ENCODE results near the gene CHCHD3. TPM values are rescaled to one million over a fixed set of nuclear protein-coding genes. Genes with fewer than 3 reads are reported as not detected.

Gene CHCHD3
- total and polyA plus RNA-seq, 7 donors, result 61.7 to 93.4 (median 63.7) TPM

- no peaks in the 10 kb centered on the region for H3K27me3 ChIP-seq
- intact Hi-C loops (cut with DNase I), result no loop called here
- H3K4me3 ChIP-seq, result no peak overlapping the region
- no peaks in the 10 kb centered on the region for H3K9me3 ChIP-seq
- DNase-seq, result no peak
- 77% methylated on average over 4 of the region's 4 CpGs for WGBS, 2 donors
- no peaks in the 10 kb centered on the region for H3K36me3 ChIP-seq
- H3K4me1 ChIP-seq, result peaks cover 0 to 13% (median 11%) of the 10 kb centered on the region in 4 donors
- H3K27ac ChIP-seq, result no peak overlapping the region
- TF ChIP-seq EP300 (IDR thresholded peaks at IDR 0.05), result no peak
- no peak for TF ChIP-seq CTCF (IDR thresholded peaks at IDR 0.05)
Observed at GRCh38 chr7:133016604-133017003, 65.3 kb downstream of the CHCHD3 start.

- TF ChIP-seq EP300 (IDR thresholded peaks at IDR 0.05), result no peak
- TF ChIP-seq POLR2A (IDR thresholded peaks at IDR 0.05), result no peak
- TF ChIP-seq POLR2AphosphoS5 (IDR thresholded peaks at IDR 0.05), result no peak
- TF ChIP-seq CTCF (IDR thresholded peaks at IDR 0.05), result no peak
- intact Hi-C loops (cut with DNase I), result no loop called here
- no peaks in the 10 kb centered on the region for H3K9me3 ChIP-seq
- no peak overlapping the region for H3K27ac ChIP-seq
- H3K4me1 ChIP-seq, result peaks cover 0 to 13% (median 11%) of the 10 kb centered on the region in 4 donors
- DNase-seq, result no peak
- H3K4me3 ChIP-seq, result no peak overlapping the region
- no peaks in the 10 kb centered on the region for H3K27me3 ChIP-seq
- no peaks in the 10 kb centered on the region for H3K36me3 ChIP-seq
Observed at GRCh38 chr7:133015888-133016287, 66.0 kb downstream of the CHCHD3 start.

- TF ChIP-seq POLR2AphosphoS5 (IDR thresholded peaks at IDR 0.05), result no peak
- no peak for TF ChIP-seq POLR2A (IDR thresholded peaks at IDR 0.05)
- no peak for TF ChIP-seq EP300 (IDR thresholded peaks at IDR 0.05)
- TF ChIP-seq CTCF (IDR thresholded peaks at IDR 0.05), result no peak
- intact Hi-C loops (cut with DNase I), result no loop called here
- Histone ChIP-seq H3K27ac (no peak overlapping the region), H3K27me3 (no peaks in the 10 kb centered on the region), H3K4me1 (peaks cover 0 to 7% (median 6%) of the 10 kb centered on the region in 4 donors), H3K9me3 (no peaks in the 10 kb centered on the region), H3K36me3 (no peaks in the 10 kb centered on the region), H3K4me3 (no peak overlapping the region)
- 97 to 98% methylated on average over 5 of the region's 5 CpGs for WGBS, 2 donors
- no peak for DNase-seq
Observed at GRCh38 chr7:133011746-133012145, 70.1 kb downstream of the CHCHD3 start.

- no peak for TF ChIP-seq POLR2AphosphoS5 (IDR thresholded peaks at IDR 0.05)
- TF ChIP-seq CTCF (IDR thresholded peaks at IDR 0.05), result no peak
- no peak for TF ChIP-seq EP300 (IDR thresholded peaks at IDR 0.05)
- TF ChIP-seq POLR2A (IDR thresholded peaks at IDR 0.05), result no peak
- Histone ChIP-seq H3K4me1 (no peaks in the 10 kb centered on the region), H3K4me3 (no peak overlapping the region), H3K27ac (no peak overlapping the region), H3K36me3 (no peaks in the 10 kb centered on the region), H3K27me3 (no peaks in the 10 kb centered on the region), H3K9me3 (no peaks in the 10 kb centered on the region)
- DNase-seq, result no peak
- WGBS, 2 donors, result 91% methylated on average over 7 of the region's 7 CpGs
- intact Hi-C loops (cut with DNase I), result no loop called here
Observed at GRCh38 chr7:133009426-133010252, 72.3 kb downstream of the CHCHD3 start.

- intact Hi-C loops (cut with DNase I), result no loop called here
- Histone ChIP-seq H3K4me1 (peaks cover 0 to 7% (median 3%) of the 10 kb centered on the region in 4 donors), H3K27me3 (no peaks in the 10 kb centered on the region), H3K4me3 (no peak overlapping the region), H3K36me3 (no peaks in the 10 kb centered on the region), H3K9me3 (no peaks in the 10 kb centered on the region), H3K27ac (no peak overlapping the region)
- no peak for TF ChIP-seq POLR2A (IDR thresholded peaks at IDR 0.05)
- TF ChIP-seq EP300 (IDR thresholded peaks at IDR 0.05), result no peak
- no peak for TF ChIP-seq POLR2AphosphoS5 (IDR thresholded peaks at IDR 0.05)
- no peak for TF ChIP-seq CTCF (IDR thresholded peaks at IDR 0.05)
- 89 to 94% methylated on average over 3 of the region's 3 CpGs for WGBS, 2 donors
- no peak for DNase-seq
Observed at GRCh38 chr7:133007961-133008360, 73.9 kb downstream of the CHCHD3 start.
